GM18909 (cell line): ENCODE results near the gene LYZ.

ENCODE experiments used
- ATAC-seq: cut with Tn5 transposase; IDR thresholded peaks from one replicate; pipeline ENCODE4 v1.9.1; 2021; ENCODE audit warnings: mild to moderate bottlenecking; ENCODE audit not compliant: unreplicated experiment, poor library complexity

Gene LYZ

GRCh38 chr12:69338120-69338859 lies 9.9 kb upstream of the LYZ start:
- ATAC-seq = no peak

DNA sequence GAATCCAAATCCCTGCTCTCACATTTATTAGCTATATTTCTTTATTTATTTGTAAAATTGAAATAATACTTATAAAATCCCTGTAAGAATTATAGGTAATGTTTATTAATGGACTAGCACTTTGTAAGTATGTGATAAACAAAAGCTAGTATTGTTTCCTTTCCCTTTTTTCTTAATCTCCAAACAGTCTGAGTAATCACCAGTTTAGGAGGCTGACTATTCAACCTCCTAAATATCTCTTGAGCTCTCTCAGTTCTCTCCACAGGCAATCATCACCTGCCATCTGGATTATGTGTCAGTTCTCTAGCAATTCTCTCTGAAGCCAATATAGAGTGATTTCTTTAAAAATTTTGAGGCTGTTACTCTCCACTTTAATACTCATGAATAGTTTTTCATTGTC lies 9.2 kb upstream of the LYZ start:
- no peak for ATAC-seq

DNA sequence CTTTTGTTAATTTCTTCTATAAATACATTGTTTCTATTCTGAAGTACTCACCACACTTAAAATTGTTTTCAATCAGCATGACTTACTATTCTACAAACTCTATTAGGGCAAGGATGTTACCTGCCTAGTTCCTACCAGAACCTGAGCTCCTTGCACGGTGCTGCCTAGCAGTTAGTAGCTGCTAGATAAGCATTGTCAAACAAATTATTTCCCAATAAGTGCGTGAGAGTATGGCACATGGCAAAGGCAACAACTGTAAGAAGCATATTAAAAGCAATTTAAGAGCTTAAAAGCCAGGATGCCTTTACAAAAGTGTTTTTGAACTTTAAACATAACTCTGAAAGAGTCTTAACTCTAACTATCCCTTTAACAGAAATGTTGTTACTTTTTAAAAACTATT lies 8.2 kb upstream of the LYZ start:
- ATAC-seq = no peak

DNA sequence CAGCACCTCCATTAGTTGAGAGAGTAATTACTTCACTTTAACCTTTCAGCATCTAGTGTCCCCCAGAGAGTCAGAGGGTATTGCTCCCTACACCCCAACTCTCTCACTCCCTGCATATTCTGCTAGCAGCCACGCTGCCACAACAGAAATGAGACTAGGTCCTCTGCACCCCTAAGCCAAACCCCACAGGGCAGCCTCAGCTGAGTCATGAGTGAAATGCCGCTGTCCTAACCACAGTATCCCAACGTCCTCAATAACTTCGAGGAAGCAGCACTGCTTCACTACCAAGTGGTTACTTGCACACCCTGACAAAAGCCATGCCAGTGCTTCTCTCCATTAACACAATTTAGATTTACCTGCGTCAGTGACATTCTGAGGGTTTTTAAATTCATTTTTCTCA lies 6.9 kb upstream of the LYZ start:
- no peak for ATAC-seq

DNA sequence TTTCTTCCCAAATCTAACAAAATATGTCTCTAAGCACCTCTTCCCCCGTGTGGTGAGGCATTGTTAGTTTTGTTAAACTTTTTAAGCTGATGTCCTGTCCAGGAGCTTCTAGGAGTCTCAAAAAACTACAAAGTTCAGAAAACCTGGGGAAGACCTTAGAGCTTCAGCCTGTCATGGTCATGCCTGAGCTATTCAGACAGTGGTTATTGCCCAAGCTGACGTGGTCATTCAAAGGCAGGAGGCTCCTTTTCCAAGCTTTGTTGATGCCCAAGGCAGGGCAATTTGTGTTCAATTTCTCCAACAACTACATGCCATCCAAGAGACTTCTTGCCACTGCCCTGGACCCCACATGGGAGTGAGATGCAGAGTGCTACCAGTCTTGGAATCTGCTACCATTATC lies 5.8 kb upstream of the LYZ start:
- ATAC-seq = no peak

DNA sequence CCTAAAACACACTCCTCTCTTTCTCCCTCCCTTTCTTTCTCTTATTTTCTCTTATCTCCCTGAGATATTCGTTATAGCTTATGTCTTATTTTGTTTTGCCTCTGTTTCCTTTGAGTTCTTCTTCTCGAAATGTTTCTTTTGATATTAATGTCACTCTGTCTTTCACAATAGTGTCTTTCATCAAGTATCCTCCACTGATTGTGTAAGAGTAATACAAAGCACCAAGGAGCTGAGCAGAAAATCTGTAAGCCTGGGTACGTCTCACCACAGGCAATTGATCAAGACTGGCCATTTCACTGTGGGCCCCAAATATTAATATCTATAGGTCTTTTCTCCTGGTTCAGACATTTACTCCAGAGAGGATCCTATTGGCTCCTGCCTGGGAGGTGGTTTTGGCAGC lies 4.8 kb upstream of the LYZ start:
- no peak for ATAC-seq

- ATAC-seq = no peak
Observed at GRCh38 chr12:69343885-69344612, 4.1 kb upstream of the LYZ start.

GRCh38 chr12:69345077-69345476 lies 3.1 kb upstream of the LYZ start:
- no peak for ATAC-seq

DNA sequence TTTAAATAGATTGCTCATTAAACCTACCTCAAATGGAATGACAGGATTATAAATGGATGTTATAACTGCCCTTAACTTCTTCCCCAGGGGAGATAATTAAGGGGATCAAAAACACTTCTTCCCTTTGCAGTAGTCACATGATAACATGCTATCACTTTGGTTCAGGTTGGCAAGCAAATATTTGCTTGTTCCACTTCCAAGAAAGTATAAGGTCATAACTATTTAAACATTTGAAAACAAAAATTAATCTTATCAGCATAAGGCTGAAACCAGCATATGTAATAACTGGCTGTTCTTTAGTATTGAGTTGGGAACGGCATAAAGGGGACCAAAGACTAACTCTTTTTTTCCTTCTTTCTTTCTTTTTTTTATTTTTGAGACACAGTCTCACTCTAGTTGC lies 2.4 kb upstream of the LYZ start:
- ATAC-seq = no peak

DNA sequence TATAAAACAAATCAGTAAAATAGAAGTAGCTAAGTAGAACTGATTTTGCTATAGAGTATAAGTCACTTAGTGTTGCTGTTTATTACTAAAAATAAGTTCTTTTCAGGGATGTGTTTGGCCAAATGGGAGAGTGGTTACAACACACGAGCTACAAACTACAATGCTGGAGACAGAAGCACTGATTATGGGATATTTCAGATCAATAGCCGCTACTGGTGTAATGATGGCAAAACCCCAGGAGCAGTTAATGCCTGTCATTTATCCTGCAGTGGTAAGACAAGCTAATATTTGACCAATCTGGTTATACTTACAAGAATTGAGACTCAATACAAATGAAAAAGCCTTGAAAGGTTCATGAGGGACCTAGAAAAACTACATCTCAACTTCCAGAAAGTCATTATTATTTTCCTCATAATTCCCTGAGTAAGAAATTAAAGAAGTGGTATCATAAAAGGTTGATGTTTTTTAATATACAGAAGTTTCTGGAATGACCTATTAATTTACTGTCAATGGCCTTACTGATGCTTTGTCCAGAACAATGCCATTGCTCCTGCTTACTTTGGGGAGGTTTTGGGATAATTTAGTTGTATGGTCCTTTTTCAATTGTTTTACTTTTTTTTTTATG lies 1.9 kb downstream of the LYZ start:
- no peak for ATAC-seq

- no peak for ATAC-seq
Observed at GRCh38 chr12:69350777-69351176, 2.6 kb downstream of the LYZ start.

DNA sequence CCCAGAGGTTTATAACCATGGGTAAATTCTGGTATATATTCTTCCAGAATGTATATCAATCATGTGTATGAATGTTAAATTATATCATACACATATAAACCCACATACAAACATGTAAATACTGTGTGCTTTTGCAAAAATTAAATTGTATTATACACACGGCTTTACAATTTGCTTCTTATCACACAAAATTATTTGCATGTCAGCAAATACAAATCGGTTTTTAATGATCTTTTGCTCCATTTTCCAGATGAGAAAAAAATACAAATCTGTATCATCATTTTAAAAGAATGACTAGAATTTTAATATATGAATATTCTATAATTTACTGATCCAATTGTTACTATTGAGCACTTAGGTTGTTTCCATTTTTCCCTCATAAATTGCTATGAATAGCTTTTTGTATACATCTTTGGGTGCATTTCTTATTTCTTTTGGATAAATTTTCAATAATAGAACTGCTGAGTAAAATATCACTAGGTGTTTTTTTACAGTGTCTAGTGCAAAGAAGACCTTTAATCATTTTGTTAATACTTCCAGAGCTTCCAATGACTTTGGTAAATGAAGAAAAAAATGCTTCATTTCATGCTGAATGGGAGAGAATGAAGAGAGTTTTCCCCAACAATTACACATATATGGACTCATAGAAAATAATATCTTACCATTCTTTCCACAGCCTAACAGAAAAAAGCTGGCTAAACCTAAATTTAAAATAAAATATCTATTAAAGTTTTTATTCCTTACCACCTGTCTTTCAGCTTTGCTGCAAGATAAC lies 3.5 kb downstream of the LYZ start:
- ATAC-seq = no peak

DNA sequence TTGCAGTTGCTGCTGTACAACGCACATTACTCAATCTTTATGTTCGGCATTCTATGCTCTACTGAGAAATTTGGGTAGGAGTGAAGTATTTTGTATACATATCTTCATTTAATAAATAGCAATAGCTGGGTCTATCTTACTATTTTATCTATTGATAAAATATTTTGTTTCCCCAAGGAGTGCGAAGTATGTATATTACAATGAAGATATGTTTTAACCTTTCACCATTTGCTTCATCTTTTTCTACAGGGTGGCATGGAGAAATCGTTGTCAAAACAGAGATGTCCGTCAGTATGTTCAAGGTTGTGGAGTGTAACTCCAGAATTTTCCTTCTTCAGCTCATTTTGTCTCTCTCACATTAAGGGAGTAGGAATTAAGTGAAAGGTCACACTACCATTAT lies 4.7 kb downstream of the LYZ start:
- ATAC-seq = no peak

GRCh38 chr12:69354172-69354555 lies 6.0 kb downstream of the LYZ start:
- ATAC-seq = no peak

DNA sequence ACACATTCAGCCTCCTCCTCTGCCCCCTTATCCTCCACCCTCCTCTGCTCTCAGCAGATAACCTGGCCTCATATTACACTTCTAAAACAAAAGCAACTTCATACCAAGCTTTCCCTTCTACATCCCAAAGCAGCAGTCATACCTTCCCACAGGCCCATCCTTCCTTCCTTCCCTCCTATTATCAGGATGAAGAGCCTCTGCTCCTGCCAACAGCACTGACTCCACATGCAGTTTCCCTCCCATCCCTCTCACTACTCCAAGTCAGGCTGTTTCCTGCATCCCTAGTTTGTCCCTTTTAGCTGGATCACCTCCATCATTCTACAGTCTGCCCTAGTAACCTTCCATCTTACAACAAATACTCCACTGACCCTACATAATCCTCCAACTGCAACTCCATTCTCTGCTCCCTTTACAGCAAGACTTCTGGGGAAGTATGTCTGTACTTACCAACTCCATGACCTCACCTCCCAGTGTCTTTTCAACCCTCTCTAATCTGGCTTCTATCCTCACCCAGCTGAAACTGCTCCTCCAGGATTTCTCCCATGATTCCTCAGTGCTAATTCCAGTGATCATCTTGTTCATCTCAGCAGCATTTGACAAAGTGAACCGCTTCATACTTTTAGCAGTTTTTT lies 6.5 kb downstream of the LYZ start:
- no peak for ATAC-seq

DNA sequence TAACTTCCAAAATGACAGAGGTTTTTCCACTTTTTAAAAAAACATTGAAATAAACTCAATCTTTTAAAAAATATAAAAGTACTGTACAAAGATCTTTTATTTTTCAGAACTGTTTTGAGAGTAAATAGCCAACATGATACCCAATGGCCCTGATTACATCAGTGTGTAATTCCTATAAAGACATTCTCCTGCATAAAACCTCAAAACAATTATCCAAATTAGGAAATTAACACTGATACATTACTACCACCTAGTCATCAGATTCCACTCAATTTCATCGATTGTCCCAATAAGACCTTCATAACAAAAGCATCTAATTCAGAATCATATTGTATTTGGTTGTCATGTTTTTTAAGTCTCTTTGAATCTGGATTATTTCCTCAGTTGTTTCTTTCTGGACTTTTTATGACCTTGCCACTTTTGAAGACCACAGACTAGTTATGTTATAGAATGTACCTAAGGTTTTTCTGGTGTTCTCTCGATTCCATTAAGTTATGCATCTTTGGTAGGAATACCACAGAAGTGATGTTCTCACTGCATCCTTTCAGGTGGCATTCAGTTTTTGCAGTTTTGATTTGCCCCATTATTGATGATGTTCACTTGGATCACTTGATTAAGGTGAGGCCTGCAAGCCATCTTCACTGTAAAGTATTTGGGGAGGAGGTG lies 7.3 kb downstream of the LYZ start:
- ATAC-seq = no peak

DNA sequence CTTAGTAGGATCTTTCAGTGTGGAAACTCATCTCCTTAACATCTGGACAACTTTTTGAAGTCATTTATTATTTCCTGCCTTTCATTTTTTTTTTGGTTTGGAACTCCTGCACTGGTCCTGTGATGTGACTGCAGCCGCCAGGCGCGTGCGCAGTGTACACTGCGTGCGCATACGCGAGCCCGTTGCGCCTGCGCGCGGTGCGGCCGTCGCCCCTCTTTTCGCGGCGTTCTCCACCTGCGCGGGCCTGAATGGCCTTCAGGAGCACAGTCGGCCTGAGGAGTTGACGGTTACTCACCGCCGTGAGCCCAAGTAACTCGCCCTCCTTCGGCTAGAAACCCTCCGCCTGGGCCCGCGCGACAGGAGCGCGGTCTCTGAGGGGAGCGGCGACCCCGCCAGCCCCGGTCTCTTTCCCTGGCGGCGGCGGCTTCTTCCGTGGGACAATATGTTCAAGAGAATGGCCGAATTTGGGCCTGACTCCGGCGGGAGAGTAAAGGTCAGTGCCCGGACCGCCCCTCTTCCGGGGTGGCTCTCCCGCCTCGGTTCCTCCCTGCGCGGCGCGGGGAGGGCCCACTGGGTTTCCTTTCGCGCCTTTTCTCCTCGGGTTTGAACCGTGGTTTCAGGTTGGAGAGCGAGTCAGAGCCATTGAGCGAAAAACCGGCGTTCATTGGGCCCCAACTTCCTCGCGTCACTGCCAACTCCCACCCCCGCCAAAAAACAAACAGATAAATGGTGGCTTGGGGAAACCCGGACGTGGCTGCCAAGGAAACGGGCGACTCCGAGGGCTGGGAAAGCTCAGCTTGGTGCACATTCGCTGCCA lies 11.6 kb downstream of the LYZ start, which contains the start of gene YEATS4:
TSS of gene YEATS4 (plus strand) at position 213 of the 817 bp plus-strand sequence. CDS start at position 443, 230 bp downstream.
- ATAC-seq = peak; percentile 90

GRCh38 chr12:69360348-69360672 lies 12.1 kb downstream of the LYZ start:
- ATAC-seq = no peak

- ATAC-seq = no peak
Observed at GRCh38 chr12:69366796-69367195, 18.6 kb downstream of the LYZ start.
